RWPE1 (cell line): ENCODE measurements around the gene CYRIA.
A peak's percentile ranks its signal among the peaks of the same experiment; 100 is the strongest.

Experiments used
- CTCF ChIA-PET: fragments of 350-600 bp; sonication (Branson Sonifier 250); formaldehyde crosslinking; extraction: SDS; loops from one replicate; lab custom pipeline; 2021; lab: Yijun Ruan, JAX
- POLR2A ChIA-PET: fragments of 400-600 bp; formaldehyde crosslinking; extraction: SDS; loops from one replicate; lab custom pipeline; 2020; ENCODE audit warnings: antibody characterized with exemption; ENCODE audit not compliant: low non-redundant PET; lab: Yijun Ruan, JAX
- DNase-seq: peaks from one replicate; pipeline ENCODE4 v3.0.0; 2012; ENCODE audit warnings: low spot score
- H3K27ac ChIP-seq: fragments of 450-650 bp; 2 replicates; pipeline ENCODE4 v1.5.1; 2017
- TF ChIP-seq, protein P1 (sequence below): fragments of 450-650 bp; conservative IDR thresholded peaks from 2 replicates; pipeline ENCODE4 v1.5.1; 2017; ENCODE audit warnings: low read depth, mild to moderate bottlenecking

The CYRIA gene

DNA sequence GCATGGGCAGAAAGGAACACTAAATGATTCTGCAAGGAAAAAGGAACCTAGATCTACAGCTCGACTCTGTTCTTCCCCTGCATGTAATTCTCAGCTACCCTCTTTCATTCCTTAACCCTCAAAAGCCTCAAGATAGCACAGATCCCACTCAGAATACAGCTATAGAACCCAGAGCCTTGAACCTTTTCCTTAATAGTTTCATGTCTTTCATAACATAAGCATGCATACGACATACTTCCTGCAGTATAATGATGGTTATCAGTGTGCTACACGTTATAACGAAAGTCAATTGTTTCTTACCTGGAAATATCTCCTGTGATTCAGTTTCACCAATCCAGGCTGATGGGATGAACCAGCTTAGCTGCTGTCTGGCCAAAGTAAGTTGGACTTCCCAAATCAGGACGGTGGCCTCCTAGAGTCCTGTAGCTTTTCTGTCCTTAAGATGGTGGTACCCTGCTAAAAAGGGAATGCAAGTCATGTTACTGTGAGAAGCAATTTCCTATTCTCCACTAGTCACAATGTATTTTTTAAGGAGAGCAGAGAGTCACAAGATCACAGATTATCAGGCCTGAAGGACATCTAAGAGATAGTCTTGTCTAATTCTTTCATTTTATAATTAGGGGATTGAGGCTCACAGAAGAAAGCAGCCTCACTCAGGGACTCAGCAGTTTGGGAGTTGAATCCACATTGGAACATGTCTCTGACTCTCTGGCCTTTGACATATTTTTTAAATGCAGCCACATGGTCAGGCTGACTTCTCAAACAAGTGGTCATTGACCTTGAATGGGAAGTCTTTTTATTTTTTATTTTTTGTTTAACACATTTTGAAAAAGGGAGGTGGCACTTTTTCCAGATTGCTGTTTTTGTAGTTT lies 41.8 kb downstream of the CYRIA start:
- POLR2A ChIA-PET = no interaction called here
- H3K27ac ChIP-seq = no peak overlapping the region
- no peak for DNase-seq
- CTCF ChIA-PET = interaction anchor here (0.8 kb wide), 1 partner anchor 149 kb away, joined by 4 read pairs; no protein-coding TSS in a partner anchor
- TF ChIP-seq, protein P1, sequence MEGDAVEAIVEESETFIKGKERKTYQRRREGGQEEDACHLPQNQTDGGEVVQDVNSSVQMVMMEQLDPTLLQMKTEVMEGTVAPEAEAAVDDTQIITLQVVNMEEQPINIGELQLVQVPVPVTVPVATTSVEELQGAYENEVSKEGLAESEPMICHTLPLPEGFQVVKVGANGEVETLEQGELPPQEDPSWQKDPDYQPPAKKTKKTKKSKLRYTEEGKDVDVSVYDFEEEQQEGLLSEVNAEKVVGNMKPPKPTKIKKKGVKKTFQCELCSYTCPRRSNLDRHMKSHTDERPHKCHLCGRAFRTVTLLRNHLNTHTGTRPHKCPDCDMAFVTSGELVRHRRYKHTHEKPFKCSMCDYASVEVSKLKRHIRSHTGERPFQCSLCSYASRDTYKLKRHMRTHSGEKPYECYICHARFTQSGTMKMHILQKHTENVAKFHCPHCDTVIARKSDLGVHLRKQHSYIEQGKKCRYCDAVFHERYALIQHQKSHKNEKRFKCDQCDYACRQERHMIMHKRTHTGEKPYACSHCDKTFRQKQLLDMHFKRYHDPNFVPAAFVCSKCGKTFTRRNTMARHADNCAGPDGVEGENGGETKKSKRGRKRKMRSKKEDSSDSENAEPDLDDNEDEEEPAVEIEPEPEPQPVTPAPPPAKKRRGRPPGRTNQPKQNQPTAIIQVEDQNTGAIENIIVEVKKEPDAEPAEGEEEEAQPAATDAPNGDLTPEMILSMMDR = no peak

DNA sequence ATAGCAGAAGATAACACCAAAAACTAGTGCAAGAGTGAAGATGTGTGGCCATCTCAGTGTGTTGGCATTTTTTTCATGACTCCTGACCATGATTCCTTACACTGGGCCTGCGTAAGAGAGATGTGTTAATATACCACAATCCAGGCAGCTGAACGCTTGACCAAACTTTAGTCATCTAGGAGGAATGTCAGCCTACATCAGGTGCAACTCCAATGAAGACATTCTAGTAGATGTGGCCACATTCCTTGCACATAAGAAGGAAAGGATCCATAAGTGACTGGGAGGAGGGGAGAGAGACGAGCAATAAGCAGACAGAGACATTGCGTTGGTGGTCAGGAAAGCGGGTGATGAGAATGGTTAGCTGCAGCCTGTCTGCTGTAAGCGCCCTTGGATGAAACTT lies 42.6 kb downstream of the CYRIA start:
- no peak overlapping the region for H3K27ac ChIP-seq
- TF ChIP-seq, protein P1 = no peak
- ChIA-PET POLR2A (no interaction called here), CTCF (interaction anchor here (1.0 kb wide), 1 partner anchor 10 kb away, joined by 3 read pairs; no protein-coding TSS in a partner anchor)
- no peak for DNase-seq

DNA sequence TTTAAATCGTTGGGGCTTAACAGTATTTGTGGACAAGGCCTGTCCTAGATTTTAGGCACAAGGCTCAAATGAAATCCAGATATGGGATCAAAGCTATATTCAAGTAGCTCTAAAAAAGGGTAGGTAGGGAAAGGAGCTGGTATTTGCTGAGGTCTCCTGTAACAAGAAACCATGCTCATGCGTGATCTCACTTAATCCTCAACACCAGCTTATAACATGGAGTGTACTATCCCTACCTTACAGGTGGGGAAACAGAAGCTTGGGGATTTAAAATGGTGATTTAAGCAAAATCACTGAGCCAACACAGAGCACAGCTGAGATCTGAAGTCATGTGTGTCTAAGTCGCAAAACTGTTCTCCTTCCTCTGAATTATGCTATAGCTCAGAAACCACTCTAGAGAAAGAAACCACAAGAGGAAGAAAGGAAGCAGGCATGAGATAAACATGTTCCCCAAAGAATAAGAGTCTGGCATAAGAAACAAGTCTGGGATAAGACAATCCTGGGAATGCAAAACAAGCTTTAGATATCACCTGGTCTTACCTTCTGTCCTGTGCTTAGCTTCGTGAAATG lies 43.1 kb downstream of the CYRIA start:
- CTCF ChIA-PET = interaction anchor here (0.6 to 1.3 kb wide), 3 partner anchors 9 to 134 kb away, joined by 3 to 4 read pairs (median 3); no protein-coding TSS in a partner anchor
- POLR2A ChIA-PET = no interaction called here
- TF ChIP-seq, protein P1 = no peak
- DNase-seq = no peak
- no peak overlapping the region for H3K27ac ChIP-seq

DNA sequence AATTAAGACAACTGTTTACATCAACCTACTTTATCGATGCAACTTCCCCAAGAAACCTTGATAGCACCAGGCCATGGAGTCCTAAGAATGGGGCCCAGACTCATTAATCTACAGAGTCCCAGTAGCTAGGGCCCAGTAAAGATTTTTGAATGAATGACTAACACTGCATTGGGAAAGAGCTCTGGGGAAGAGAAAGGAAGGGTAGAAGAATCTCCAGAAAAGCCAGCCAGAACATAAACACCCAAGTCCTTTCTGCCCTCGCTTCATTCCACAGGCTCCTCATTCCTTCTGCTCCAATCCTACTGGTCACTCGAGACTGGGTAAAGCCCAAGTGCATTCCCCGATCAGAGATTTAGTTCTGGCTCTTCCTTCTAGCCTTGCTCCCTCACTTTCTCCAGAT lies 44.3 kb downstream of the CYRIA start:
- ChIA-PET POLR2A (no interaction called here), CTCF (interaction anchor here (0.7 to 1.3 kb wide), 3 partner anchors 37 to 136 kb away, joined by 3 to 4 read pairs (median 3); no protein-coding TSS in a partner anchor)
- no peak for DNase-seq
- H3K27ac ChIP-seq = no peak overlapping the region
- TF ChIP-seq, protein P1 = no peak

DNA sequence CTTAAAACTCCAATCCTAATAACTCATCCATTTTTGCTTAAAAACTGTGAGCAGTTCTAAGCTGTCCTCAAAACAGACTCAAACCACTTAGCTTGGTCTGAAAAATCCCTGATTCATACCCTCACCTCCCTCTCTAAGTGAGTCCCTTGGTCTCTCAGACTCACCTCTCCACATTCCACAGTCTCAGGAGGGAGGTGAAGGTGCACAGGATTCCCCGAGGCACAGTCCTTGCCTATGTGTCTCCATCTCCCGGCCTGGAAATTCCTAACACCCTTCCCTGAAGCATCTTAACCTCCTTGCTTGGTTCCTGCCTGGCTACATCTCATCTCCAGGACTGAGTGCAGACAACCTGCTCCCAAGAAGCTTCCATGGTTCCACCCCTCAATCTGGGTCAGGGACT lies 45.0 kb downstream of the CYRIA start:
- POLR2A ChIA-PET = no interaction called here
- H3K27ac ChIP-seq = no peak overlapping the region
- TF ChIP-seq, protein P1 = no peak
- CTCF ChIA-PET = interaction anchor here (0.5 to 0.7 kb wide), 3 partner anchors 8 to 85 kb away, joined by 3 to 4 read pairs (median 3); no protein-coding TSS in a partner anchor
- DNase-seq = peak; percentile 23

DNA sequence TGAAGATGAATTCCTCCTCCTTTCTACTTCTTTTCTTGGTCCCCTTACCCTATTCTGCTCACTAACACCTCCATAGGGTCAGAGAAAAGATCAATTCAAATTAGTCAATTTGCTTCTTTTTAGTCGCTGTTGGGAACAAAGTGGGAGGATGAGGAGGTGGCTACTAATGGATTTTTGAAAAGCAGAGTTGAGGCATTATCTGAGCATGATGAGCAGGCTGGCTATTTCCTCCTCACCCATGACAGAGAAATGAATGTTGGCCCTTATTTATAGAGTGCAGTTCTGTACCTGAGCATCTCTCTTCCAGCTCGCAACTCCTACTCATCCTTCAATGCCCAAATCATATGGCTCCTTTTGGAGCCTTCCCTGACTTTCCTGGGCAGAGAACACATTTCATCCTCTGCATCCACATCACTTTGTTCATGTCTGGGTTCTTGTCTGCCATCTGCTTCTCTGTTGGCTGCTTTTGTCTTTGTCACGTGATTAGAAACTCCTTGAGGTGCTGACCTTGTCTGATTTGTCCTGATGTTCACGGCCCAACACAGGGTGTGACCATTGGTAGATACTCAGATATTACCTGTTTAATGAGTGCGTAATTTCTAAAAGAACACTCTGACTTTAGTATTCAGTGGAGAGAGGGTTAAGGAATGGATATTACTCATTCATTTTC lies 45.9 kb downstream of the CYRIA start:
- TF ChIP-seq, protein P1 = no peak
- ChIA-PET CTCF (interaction anchor here (0.5 to 0.7 kb wide), 3 partner anchors 9 to 133 kb away, joined by 3 to 4 read pairs (median 3); no protein-coding TSS in a partner anchor), POLR2A (no interaction called here)
- DNase-seq = no peak
- no peak overlapping the region for H3K27ac ChIP-seq
